Right lobe of liver (tissue), 4 donors: ENCODE data around the gene TRAPPC6A.

Experiments
- POLR2A ChIP-seq: fragments of 450-650 bp; IDR thresholded peaks from one replicate; pipeline ENCODE4 v1.6.1; 2017; ENCODE audit warnings: antibody characterized with exemption, mild to moderate bottlenecking
- TF ChIP-seq, protein P1 (sequence below), 4 donors: fragments of 200-600 bp in 3 of 4; fragments of 450-650 bp in 1 of 4; IDR thresholded peaks; one replicate each; pipeline versions ENCODE4 v1.5.1 to v1.8.0; 2016 to 2022; ENCODE audit warnings: antibody characterized with exemption in 4 of 4, mild to moderate bottlenecking in 2 of 4
- donor health status: DM: no; HTN: no; CAD: no.
- donor health status: DM: no; HTN: no; CAD: no.
- donor health status: DM: no; HTN: yes; CAD: no.

DNA sequence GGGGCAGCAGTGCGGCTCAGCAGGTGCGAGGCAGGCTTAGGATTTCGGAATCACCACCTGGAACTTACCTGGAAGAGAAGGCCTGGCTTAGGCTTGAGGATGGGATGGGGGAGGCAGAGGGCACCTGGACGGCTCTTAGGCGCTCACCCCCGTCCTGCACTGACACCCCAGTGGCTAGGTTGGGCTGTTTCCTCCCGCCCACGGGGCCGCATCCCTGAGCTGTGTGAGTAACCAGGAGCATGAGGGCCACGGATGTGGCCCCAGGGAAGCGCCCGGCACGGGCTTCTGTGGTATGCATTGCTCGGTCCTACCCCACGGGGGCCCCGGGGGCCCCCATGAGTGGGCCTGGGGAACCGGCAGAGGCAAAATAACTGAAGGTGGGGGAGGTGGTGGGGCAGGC lies 14.9 kb downstream of the TRAPPC6A start:
- TF ChIP-seq, protein P1, sequence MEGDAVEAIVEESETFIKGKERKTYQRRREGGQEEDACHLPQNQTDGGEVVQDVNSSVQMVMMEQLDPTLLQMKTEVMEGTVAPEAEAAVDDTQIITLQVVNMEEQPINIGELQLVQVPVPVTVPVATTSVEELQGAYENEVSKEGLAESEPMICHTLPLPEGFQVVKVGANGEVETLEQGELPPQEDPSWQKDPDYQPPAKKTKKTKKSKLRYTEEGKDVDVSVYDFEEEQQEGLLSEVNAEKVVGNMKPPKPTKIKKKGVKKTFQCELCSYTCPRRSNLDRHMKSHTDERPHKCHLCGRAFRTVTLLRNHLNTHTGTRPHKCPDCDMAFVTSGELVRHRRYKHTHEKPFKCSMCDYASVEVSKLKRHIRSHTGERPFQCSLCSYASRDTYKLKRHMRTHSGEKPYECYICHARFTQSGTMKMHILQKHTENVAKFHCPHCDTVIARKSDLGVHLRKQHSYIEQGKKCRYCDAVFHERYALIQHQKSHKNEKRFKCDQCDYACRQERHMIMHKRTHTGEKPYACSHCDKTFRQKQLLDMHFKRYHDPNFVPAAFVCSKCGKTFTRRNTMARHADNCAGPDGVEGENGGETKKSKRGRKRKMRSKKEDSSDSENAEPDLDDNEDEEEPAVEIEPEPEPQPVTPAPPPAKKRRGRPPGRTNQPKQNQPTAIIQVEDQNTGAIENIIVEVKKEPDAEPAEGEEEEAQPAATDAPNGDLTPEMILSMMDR (IDR thresholded peaks at IDR 0.05) = no peak
- no peak for TF ChIP-seq POLR2A
